A673 (cell line): ENCODE results near the gene TFIP11. TPM values are rescaled to one million over a fixed set of nuclear protein-coding genes. Genes with fewer than 3 reads are reported as not detected.

ENCODE experiments used
- BruUV-seq: library from RNA; stranded (reverse); fragments of 400-500 nt; replicated peaks from 2 replicates; lab custom pipeline; 2021; lab: Mats Ljungman, UMichigan
- CTCF ChIA-PET: fragments of 300-600 bp; sonication (Branson Sonifier 250); formaldehyde crosslinking; loops from one replicate; lab custom pipeline; 2022; ENCODE audit warnings: antibody characterized with exemption; lab: Charles Lee
- POLR2A ChIA-PET: fragments of 300-600 bp; sonication (Branson Sonifier 250); formaldehyde crosslinking; loops from one replicate; lab custom pipeline; 2022; ENCODE audit warnings: antibody characterized with exemption; ENCODE audit not compliant: low non-redundant PET; lab: Charles Lee
- DNase-seq: peaks from one replicate; pipeline ENCODE4 v3.0.0-alpha.2; 2015; ENCODE audit warnings: low spot score
- H3K27ac ChIP-seq: fragments of 200-600 bp; sonication (generic); 2 replicates; pipeline ENCODE4 v1.5.1; 2016; ENCODE audit warnings: mixed run types, low read depth, mild to moderate bottlenecking, mixed read lengths, antibody characterized with exemption, low read length; ENCODE audit not compliant: poor library complexity, severe bottlenecking
- H3K27me3 ChIP-seq: fragments of 200-600 bp; sonication (generic); replicated peaks from 2 replicates; pipeline ENCODE4 v1.6.1; 2017; ENCODE audit warnings: mixed run types, low read depth, mild to moderate bottlenecking, mixed read lengths, antibody characterized with exemption, low read length; ENCODE audit not compliant: insufficient read depth, poor library complexity
- H3K36me3 ChIP-seq: fragments of 200-600 bp; sonication (generic); 2 replicates; pipeline ENCODE4 v1.6.1; 2016; ENCODE audit warnings: mixed run types, mild to moderate bottlenecking, mixed read lengths, antibody characterized with exemption, low read length; ENCODE audit not compliant: insufficient read depth, poor library complexity, severe bottlenecking
- H3K4me1 ChIP-seq: fragments of 200-600 bp; sonication (generic); 2 replicates; pipeline ENCODE4 v1.6.1; 2017; ENCODE audit warnings: mixed run types, mild to moderate bottlenecking, mixed read lengths, antibody characterized with exemption, low read length; ENCODE audit not compliant: insufficient read depth, poor library complexity, severe bottlenecking
- H3K4me3 ChIP-seq: fragments of 200-600 bp; sonication (generic); 2 replicates; pipeline ENCODE4 v1.5.1; 2016; ENCODE audit warnings: low read depth, mixed run types, mild to moderate bottlenecking, mixed read lengths, low read length; ENCODE audit not compliant: poor library complexity, severe bottlenecking
- H3K9me3 ChIP-seq: fragments of 200-600 bp; sonication (generic); 2 replicates; pipeline ENCODE4 v1.6.1; 2016; ENCODE audit warnings: mixed run types, low read depth, mild to moderate bottlenecking, mixed read lengths, antibody characterized with exemption, low read length; ENCODE audit not compliant: poor library complexity, severe bottlenecking
- EZH2 ChIP-seq: fragments of 200-600 bp; sonication (generic); IDR thresholded peaks from 2 replicates; pipeline ENCODE4 v1.6.1; 2017; ENCODE audit warnings: borderline replicate concordance, low read depth, mild to moderate bottlenecking, mixed read lengths, antibody characterized with exemption, low read length; ENCODE audit not compliant: poor library complexity, severe bottlenecking
- intact Hi-C: fragments of 100-400 bp; cut with micrococcal nuclease; formaldehyde crosslinking; loops from one replicate; pipeline ENCODE4 v1.10.0; 2022; ENCODE audit not compliant: unreplicated experiment
- total RNA-seq: library from RNA; stranded (reverse); gene quantifications from 2 replicates; pipeline ENCODE4 v1.2.3, GENCODE V29; 2021
- TF ChIP-seq, protein P1 (sequence below): fragments of 300-800, 200-600 bp; sonication (generic); conservative IDR thresholded peaks from 2 replicates; pipeline ENCODE4 v1.5.1; 2017; ENCODE audit warnings: low read depth, mild to moderate bottlenecking, antibody characterized with exemption, low read length, moderate library complexity, mixed read lengths

Gene TFIP11
- total RNA-seq, 1 experiment from 2014 or later, result 46.4 TPM

DNA sequence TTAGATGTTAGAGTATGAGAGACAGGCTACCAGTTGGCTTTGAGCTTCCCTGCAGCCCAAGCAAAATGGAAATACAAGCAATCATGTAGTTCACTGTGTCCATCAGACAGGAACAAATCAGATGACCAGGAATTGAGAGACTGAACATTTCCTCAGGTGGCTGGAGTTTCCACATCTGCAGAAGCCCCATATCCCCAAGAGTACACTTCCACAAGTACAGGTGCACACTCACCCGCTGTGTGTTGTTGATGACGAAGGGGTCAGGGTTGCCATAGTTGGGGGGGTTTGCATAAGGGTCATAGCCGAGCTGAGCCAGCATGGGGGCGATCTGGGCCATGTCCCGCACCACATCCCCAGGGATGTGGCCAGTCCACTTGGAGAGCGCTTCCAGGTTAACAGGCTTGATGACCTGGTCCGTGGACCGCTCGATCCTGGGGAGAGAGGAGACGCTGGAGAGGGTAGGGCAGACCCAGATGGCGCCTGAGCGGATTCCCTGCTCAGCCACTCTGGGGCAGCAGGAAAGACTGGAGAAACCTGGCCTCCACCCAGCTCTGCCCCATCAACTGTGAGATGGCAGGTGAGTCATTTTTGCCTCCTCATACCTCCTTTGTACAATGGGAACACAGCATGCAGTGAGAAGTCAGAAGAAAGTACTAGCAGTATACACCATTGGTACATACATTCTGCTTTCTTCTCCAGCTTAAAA, 23.9 kb upstream of the TFIP11 start:
- TF ChIP-seq EZH2, result no peak
- TF ChIP-seq, protein P1, sequence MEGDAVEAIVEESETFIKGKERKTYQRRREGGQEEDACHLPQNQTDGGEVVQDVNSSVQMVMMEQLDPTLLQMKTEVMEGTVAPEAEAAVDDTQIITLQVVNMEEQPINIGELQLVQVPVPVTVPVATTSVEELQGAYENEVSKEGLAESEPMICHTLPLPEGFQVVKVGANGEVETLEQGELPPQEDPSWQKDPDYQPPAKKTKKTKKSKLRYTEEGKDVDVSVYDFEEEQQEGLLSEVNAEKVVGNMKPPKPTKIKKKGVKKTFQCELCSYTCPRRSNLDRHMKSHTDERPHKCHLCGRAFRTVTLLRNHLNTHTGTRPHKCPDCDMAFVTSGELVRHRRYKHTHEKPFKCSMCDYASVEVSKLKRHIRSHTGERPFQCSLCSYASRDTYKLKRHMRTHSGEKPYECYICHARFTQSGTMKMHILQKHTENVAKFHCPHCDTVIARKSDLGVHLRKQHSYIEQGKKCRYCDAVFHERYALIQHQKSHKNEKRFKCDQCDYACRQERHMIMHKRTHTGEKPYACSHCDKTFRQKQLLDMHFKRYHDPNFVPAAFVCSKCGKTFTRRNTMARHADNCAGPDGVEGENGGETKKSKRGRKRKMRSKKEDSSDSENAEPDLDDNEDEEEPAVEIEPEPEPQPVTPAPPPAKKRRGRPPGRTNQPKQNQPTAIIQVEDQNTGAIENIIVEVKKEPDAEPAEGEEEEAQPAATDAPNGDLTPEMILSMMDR, result no peak
- Histone ChIP-seq H3K36me3 (no peaks in the 10 kb centered on the region), H3K4me3 (no peak overlapping the region), H3K4me1 (no peaks in the 10 kb centered on the region), H3K27ac (no peak overlapping the region), H3K9me3 (no peaks in the 10 kb centered on the region), H3K27me3 (no peaks in the 10 kb centered on the region)
- BruUV-seq, result no TSS peak
- POLR2A ChIA-PET, result no interaction called here
- CTCF ChIA-PET, result interaction anchor here (0.6 kb wide), 1 partner anchor 24 kb away, joined by 3 read pairs; the partner anchor contains the start of gene TFIP11
- no peak for DNase-seq
- intact Hi-C loops, result no loop called here

DNA sequence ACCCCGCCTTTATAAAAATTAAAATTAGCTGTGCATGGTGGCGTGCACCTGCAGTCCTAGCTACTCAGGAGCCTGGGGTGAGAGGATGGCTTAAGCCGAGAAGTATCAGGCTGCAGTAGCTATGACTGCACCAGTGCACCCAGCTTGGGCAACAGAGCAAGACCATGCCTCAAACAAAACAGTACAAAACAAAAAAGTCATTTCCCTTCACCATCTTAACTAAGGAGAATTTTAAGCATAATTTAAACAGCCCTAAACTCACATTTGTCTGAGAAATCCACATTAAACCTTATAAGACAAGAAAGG, 23.3 kb upstream of the TFIP11 start:
- CTCF ChIA-PET, result no interaction called here
- POLR2A ChIA-PET, result no interaction called here
- TF ChIP-seq, protein P1, result no peak
- no peak for TF ChIP-seq EZH2
- intact Hi-C loops, result no loop called here
- no peaks in the 10 kb centered on the region for H3K9me3 ChIP-seq
- H3K27me3 ChIP-seq, result no peaks in the 10 kb centered on the region
- H3K27ac ChIP-seq, result no peak overlapping the region
- no peaks in the 10 kb centered on the region for H3K36me3 ChIP-seq
- H3K4me1 ChIP-seq, result no peaks in the 10 kb centered on the region
- H3K4me3 ChIP-seq, result no peak overlapping the region
- no peak for DNase-seq
- no TSS peak for BruUV-seq

DNA sequence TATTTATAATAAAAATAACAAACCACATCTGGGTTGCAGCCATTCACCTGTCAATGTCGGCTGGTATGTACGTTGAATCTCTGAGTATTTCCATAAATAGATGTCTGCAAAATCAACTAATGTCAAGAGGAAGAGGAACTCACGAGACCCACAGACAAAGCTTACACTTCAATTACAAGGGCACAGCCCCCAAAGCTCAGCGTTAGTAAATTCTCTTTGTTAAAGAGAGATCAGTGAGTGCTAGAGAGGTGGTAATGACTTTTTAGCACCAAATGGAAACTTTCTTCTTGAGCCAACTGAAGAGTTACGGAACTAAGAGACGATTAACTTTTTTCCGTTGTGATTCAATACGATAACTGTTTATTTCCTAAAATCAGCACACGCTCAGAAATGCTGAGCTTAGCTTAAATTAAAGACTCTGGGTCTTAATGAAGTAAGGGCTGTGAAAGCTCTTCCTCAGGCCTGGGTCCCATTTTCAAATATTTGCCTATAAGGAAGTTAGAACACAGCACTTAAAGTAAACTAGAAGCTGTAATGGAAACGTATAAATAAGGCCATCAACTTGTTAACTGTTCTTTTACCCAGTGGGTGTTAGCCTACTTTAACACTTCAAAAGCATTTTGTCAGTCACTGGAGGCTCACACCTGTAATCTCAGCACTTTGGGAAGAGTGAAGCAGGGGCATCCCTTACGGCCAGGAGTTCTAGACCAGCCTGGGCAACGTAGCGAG, 22.8 kb upstream of the TFIP11 start:
- no peaks in the 10 kb centered on the region for H3K4me1 ChIP-seq
- no peak overlapping the region for H3K27ac ChIP-seq
- H3K9me3 ChIP-seq, result no peaks in the 10 kb centered on the region
- no peak overlapping the region for H3K4me3 ChIP-seq
- TF ChIP-seq EZH2, result no peak
- TF ChIP-seq, protein P1, result no peak
- intact Hi-C loops, result no loop called here
- no peak for DNase-seq
- ChIA-PET CTCF (no interaction called here), POLR2A (no interaction called here)
- no TSS peak for BruUV-seq
- H3K36me3 ChIP-seq, result no peaks in the 10 kb centered on the region
- H3K27me3 ChIP-seq, result no peaks in the 10 kb centered on the region
